T-cell (primary cell): ENCODE data around the gene CDC45. TPM values are rescaled to one million over a fixed set of nuclear protein-coding genes. Genes with fewer than 3 reads are reported as not detected.

Source experiments
- ATAC-seq, 4 experiments: fragments of 200-7000 bp in 3 of 4; fragments of 150-1000 bp in 1 of 4; cut with Tn5 transposase; replicated peaks in 1 of 4; 1 replicate in 3 of 4; 2 replicates in 1 of 4; pipeline ENCODE4 v1.10.0; 2021; ENCODE audit warnings: moderate library complexity in 3 of 4, mild to moderate bottlenecking in 2 of 4, moderate number of reproducible peaks in 1 of 4
- CTCF ChIA-PET, 2 donors: fragments of 300-600 bp; sonication (Branson Sonifier 250); formaldehyde crosslinking; loops; one replicate each; lab custom pipeline; 2022; ENCODE audit warnings: antibody characterized with exemption in 2 of 2; lab: Charles Lee
- POLR2A ChIA-PET, 2 donors: fragments of 300-600 bp; sonication (Branson Sonifier 250); formaldehyde crosslinking; loops; one replicate each; lab custom pipeline; 2022; ENCODE audit warnings: antibody characterized with exemption in 2 of 2; lab: Charles Lee
- DNase-seq, 35 experiments: peaks; one replicate each; pipeline versions ENCODE4 v3.0.0 to v3.0.0-alpha.2; 2013 to 2023
- H3K27ac ChIP-seq: one replicate; pipeline ENCODE4 v1.5.1; 2013; ENCODE audit warnings: low read length
- H3K27me3 ChIP-seq, 2 experiments: replicated peaks in 1 of 2; 1 replicate in 1 of 2; 2 replicates in 1 of 2; pipeline versions ENCODE4 v1.6.1 to v1.7.0; 2013; ENCODE audit warnings: low read length in 1 of 2, mixed read lengths in 1 of 2; ENCODE audit not compliant: control insufficient read depth in 2 of 2, insufficient read depth in 2 of 2; ENCODE audit errors: extremely low read depth in 1 of 2
- H3K36me3 ChIP-seq, 2 donors: 1 replicate in 1 of 2; 2 replicates in 1 of 2; pipeline versions ENCODE4 v1.6.1 to v1.7.0; 2013; ENCODE audit warnings: low read length in 1 of 2; ENCODE audit not compliant: control insufficient read depth in 2 of 2, insufficient read depth in 1 of 2; ENCODE audit errors: extremely low read depth in 1 of 2
- H3K4me1 ChIP-seq, 2 experiments: 1 replicate in 1 of 2; 2 replicates in 1 of 2; pipeline versions ENCODE4 v1.6.1 to v1.7.0; 2013; ENCODE audit warnings: low read length in 2 of 2, mixed read lengths in 1 of 2; ENCODE audit not compliant: insufficient read depth in 2 of 2, control insufficient read depth in 1 of 2; ENCODE audit errors: extremely low read depth in 1 of 2
- H3K4me3 ChIP-seq, 2 donors: 1 replicate in 1 of 2; 2 replicates in 1 of 2; pipeline versions ENCODE4 v1.5.1 to v1.7.0; 2013; ENCODE audit warnings: mild to moderate bottlenecking in 2 of 2, low read length in 1 of 2, moderate library complexity in 1 of 2; ENCODE audit not compliant: control insufficient read depth in 1 of 2; ENCODE audit errors: extremely low read depth in 1 of 2
- H3K9me3 ChIP-seq: 2 replicates; pipeline ENCODE4 v1.7.0; 2013
- H3K27ac Mint-ChIP-seq, 2 donors: one replicate each; pipeline ENCODE4 v1.8.0; 2020 to 2021; ENCODE audit warnings: mild to moderate bottlenecking in 2 of 2, mixed read lengths in 2 of 2
- H3K27me3 Mint-ChIP-seq, 2 donors: one replicate each; pipeline ENCODE4 v1.8.0; 2021 to 2022; ENCODE audit warnings: mixed read lengths in 2 of 2
- H3K36me3 Mint-ChIP-seq: one replicate; pipeline ENCODE4 v1.8.0; 2021; ENCODE audit warnings: mixed read lengths
- H3K4me1 Mint-ChIP-seq, 3 donors: one replicate each; pipeline ENCODE4 v1.8.0; 2020 to 2022; ENCODE audit warnings: mixed read lengths in 3 of 3, mild to moderate bottlenecking in 1 of 3
- H3K4me3 Mint-ChIP-seq, 3 donors: one replicate each; pipeline ENCODE4 v1.8.0; 2020 to 2022; ENCODE audit warnings: mild to moderate bottlenecking in 3 of 3, mixed read lengths in 3 of 3, moderate library complexity in 3 of 3
- H3K9me3 Mint-ChIP-seq, 3 donors: one replicate each; pipeline ENCODE4 v1.8.0; 2020 to 2022; ENCODE audit warnings: mixed read lengths in 3 of 3
- WGBS: methylation state at CpG from one replicate; pipeline ENCODE4 v1.1.5; 2013; ENCODE audit warnings: missing lambda C conversion rate; ENCODE audit not compliant: insufficient coverage; 5-methylcytosine and 5-hydroxymethylcytosine counted together
- total RNA-seq, 35 experiments: library from RNA in 6 of 35; stranded (reverse) in 6 of 35; fragments of 120-200 nt in 1 of 35; gene quantifications; one replicate each; pipeline versions ENCODE4 v1.2.1 to v1.2.4 and lab custom pipeline; 2013 to 2026

The CDC45 gene
- total RNA-seq, 5 donors from 2014 or later (not counting 1 experiment from before 2014, with no cell fraction given) = 0.56 to 2.7 (median 2.2) TPM

DNA sequence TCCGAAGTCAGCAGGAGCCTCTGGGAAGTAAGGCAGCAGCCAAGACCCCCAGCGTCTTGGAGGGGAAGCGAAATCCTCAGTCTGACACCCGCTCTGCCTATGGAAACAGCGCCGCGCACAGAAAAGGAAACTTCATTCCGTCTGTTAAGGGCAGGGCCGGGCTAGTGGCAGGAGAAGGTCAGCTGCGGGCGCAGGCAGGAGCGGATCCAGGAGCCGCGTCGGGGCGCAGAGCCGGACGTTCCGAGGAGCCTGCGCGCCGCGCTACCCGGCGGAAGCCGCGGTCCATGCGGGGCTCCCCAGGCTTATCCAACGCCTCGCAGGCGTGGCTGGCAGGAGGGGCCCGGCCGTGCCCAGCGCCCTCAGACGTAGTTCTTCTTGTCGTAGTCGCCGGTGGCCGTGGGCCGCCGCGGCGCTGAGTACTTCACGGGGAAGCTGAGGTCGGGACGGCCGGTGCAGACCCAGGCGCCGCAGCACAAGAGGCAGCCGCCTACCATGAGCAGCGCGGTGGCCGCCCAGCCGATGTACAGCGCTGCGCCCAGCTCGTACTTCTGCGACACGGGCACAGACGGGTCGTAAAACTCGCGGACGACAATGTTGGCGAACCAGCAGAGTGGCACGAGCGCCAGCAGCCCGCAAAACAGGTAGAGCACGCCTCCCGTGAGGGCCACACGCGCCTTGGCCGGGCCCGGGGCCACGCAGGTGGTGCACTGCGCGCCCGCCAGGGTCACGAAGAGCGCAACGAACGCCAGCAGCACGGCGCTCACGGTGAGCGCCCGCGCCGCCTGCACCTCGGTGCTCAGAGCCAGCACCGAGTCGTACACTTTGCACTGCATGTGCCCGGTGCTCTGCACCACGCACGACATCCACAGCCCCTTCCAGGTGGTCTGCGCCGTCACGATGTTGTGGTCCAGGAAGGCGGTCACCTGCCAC, 43.8 kb downstream of the CDC45 start:
- Histone ChIP-seq H3K36me3 (no peaks in the 10 kb centered on the region), H3K4me1 (peaks cover 0 to 21% of the 10 kb centered on the region in 2 experiments), H3K27me3 (peaks cover 2 to 68% of the 10 kb centered on the region in 2 experiments), H3K9me3 (no peaks in the 10 kb centered on the region), H3K4me3 (peak overlapping the region; percentile 7 to 72), H3K27ac (no peak overlapping the region)
- ATAC-seq (peak; percentile 47 to 84 (median 62)), DNase-seq (peak in 10 of 35 experiments; percentile 6 to 29 (median 18))
- Mint-ChIP-seq H3K27me3 (peaks cover 15 to 37% of the 10 kb centered on the region in 2 donors), H3K4me3 (peak overlapping the region; percentile 57 to 75 (median 61)), H3K27ac (no peak overlapping the region), H3K36me3 (no peaks in the 10 kb centered on the region), H3K4me1 (peaks cover 5 to 17% (median 8%) of the 10 kb centered on the region in 3 donors), H3K9me3 (no peaks in the 10 kb centered on the region)
- CTCF ChIA-PET = no interaction called here
- POLR2A ChIA-PET = no interaction called here
- 3% methylated on average over 95 of the region's 99 CpGs for WGBS

DNA sequence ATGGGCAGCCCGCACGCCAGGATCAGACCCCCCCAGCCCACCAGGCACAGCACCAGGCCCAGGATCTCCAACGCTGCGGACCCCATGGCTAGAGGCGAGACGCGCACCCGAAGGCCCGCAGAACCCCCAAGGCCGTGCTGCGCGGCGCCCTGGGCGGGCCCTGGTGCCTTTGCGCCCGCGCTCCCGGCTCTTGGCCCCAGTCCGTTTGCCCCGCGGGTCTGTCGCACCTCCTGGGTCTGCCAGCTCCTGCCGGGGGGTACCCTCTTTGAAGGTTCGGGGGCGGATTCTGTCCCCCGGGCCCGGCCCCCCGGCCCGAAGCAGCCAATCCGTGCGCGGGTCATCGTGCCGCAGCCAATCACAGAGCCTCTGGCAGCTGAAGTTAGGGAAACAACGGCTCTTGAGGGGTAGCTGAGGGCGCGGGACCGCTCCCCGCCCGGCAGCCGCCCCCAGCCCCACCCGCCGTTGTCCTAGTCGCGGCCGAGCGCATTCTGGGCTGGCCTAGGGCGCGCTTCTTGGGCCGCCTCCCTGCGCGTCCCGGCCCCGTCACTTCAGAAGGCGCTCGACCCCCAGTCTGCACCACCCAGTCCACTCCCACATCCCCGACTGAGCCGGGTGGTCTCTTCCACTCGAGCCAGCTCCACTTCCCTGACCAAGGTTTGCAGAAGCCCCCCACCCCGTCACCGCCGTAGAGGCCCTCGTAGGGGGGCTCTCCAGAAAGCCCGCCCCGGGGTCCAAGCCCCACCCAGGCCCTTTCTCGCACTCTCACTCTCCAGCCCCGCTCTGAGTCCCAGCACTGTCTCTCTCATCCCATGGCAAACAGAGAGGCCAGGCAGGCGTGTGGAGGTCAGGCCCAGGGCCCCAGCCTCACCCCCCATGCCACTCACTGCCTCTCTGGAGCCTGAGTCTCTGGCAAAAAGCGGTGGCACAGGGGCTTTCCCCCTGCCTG, 44.7 kb downstream of the CDC45 start, which contains the start of gene CLDN5:
Gene CLDN5, minus strand, starts transcription at position 241 of the 946 bp plus-strand sequence. Its CDS starts 155 bp downstream, at position 86.
- WGBS = 7% methylated on average over 59 of the region's 69 CpGs
- Mint-ChIP-seq H3K27me3 (peaks cover 15 to 40% of the 10 kb centered on the region in 2 donors), H3K36me3 (no peaks in the 10 kb centered on the region), H3K27ac (no peak within 1 kb of the TSS), H3K4me3 (peak within 1 kb of the TSS; percentile 57 to 75 (median 61)), H3K4me1 (peaks cover 5 to 17% (median 8%) of the 10 kb centered on the region in 3 donors), H3K9me3 (no peaks in the 10 kb centered on the region)
- POLR2A ChIA-PET = no interaction called here
- H3K27ac ChIP-seq = no peak within 1 kb of the TSS
- peaks cover 0 to 21% of the 10 kb centered on the region in 2 experiments for H3K4me1 ChIP-seq
- peaks cover 2 to 72% of the 10 kb centered on the region in 2 experiments for H3K27me3 ChIP-seq
- peak within 1 kb of the TSS; percentile 7 to 72 for H3K4me3 ChIP-seq
- CTCF ChIA-PET = no interaction called here
- DNase-seq = no peak
- no peaks in the 10 kb centered on the region for H3K9me3 ChIP-seq
- peak; percentile 31 to 51 (median 39) for ATAC-seq
- H3K36me3 ChIP-seq = no peaks in the 10 kb centered on the region

DNA sequence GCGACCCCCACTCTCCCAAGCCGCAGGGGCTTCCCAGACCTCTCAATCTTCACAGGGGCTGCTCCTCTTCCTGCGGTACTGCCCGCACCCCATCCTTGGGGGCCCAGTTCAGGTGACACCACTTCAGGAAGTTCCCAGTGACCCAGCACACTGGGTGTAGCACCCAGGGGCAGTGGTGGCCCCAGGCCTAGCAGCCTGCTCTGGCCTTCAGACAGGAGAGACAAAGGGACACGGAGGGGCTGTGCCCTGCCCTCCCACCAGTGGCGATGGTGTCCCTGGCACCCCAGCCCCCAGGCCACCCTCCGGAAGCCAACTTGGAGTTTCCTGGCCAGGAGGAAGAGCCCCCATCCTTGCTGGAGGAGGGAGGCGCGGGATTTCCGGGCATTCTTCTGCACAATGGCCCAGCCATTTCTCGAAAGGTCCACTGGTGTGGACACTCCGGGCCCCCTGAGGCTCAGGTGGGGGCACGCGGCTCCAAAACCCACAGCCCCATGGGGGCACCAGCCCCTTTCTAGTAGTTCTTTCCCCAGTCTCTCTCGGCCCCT, 45.5 kb downstream of the CDC45 start:
- H3K27me3 Mint-ChIP-seq = peaks cover 15 to 40% of the 10 kb centered on the region in 2 donors
- POLR2A ChIA-PET = no interaction called here
- peak in 1 of 35 experiments; percentile 1 for DNase-seq

DNA sequence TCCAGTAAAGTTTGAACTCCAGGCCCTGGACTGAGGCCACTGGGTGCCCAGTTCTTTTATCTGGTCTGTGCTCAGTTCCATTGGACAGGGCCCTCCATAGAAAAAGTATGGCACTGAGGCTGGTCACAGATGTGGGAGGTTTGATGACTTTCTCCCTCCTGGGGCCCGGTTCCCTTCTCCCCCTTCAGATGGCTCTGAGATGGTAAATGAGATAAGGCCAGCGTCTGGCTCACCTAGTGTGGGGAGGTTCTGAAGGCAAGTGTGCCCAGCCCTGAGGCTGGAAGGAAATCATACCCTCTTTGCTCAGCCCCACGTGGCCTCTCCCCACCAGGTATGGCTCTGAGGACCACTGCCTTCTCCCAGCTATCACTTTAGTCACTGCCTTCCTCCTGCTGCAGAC, 45.9 kb downstream of the CDC45 start:
- Mint-ChIP-seq H3K36me3 (no peaks in the 10 kb centered on the region), H3K9me3 (no peaks in the 10 kb centered on the region), H3K27ac (no peak overlapping the region), H3K4me1 (peaks cover 5 to 17% (median 8%) of the 10 kb centered on the region in 3 donors), H3K4me3 (peak overlapping the region in 1 of 3 donors; percentile 75), H3K27me3 (peaks cover 15 to 40% of the 10 kb centered on the region in 2 donors)
- no peaks in the 10 kb centered on the region for H3K9me3 ChIP-seq
- ChIA-PET POLR2A (no interaction called here), CTCF (no interaction called here)
- 55% methylated on average over 1 of the region's 3 CpGs for WGBS
- H3K4me1 ChIP-seq = peaks cover 0 to 21% of the 10 kb centered on the region in 2 experiments
- peaks cover 2 to 73% of the 10 kb centered on the region in 2 experiments for H3K27me3 ChIP-seq
- DNase-seq = no peak
- ATAC-seq = no peak
- H3K27ac ChIP-seq = no peak overlapping the region
- no peak overlapping the region for H3K4me3 ChIP-seq
- no peaks in the 10 kb centered on the region for H3K36me3 ChIP-seq

More for the DNA sequence above, 45.5 kb downstream of the CDC45 start:
- no peaks in the 10 kb centered on the region for H3K9me3 ChIP-seq
- CTCF ChIA-PET = no interaction called here
- H3K36me3 Mint-ChIP-seq = no peaks in the 10 kb centered on the region
- H3K27me3 ChIP-seq = peaks cover 2 to 72% of the 10 kb centered on the region in 2 experiments
- H3K36me3 ChIP-seq = no peaks in the 10 kb centered on the region
- peak overlapping the region in 2 of 3 donors; percentile 31 to 75 for H3K4me3 Mint-ChIP-seq
- no peak overlapping the region for H3K27ac Mint-ChIP-seq
- WGBS = 83% methylated on average over 11 of the region's 15 CpGs
- ATAC-seq = no peak
- no peak overlapping the region for H3K27ac ChIP-seq
- peaks cover 0 to 21% of the 10 kb centered on the region in 2 experiments for H3K4me1 ChIP-seq
- no peaks in the 10 kb centered on the region for H3K9me3 Mint-ChIP-seq
- H3K4me1 Mint-ChIP-seq = peaks cover 5 to 17% (median 8%) of the 10 kb centered on the region in 3 donors
- H3K4me3 ChIP-seq = no peak overlapping the region

DNA sequence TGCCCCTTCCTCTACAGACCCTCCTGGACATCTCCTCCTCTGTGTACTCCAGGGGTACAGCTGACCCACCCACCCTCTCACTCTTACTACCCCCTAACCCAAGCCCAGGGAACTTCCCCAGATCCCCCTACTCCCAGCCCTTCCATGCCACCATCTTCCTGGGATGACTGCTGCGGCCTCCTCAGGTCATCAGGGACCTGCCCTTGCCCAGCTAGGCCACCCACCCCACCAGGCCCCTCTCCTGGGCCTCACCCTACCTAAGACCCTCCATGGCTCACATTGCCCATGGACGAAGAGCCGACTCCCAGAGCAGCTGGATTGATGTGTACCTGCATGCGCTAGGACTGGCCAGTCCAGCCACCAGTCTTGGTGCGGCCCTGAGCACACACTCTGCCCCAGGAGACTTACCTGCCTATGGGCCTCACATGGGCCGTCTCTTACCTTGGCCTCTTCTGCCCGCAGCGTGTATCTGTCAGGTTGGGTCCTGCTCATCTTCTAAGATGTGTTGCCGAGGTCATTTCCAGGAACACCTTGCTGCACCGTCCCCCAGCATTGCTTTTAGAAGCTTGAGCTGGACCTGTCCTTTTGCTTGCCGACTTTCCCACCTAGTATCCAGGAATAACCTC, 46.5 kb downstream of the CDC45 start:
- Mint-ChIP-seq H3K27me3 (peaks cover 15 to 40% of the 10 kb centered on the region in 2 donors), H3K9me3 (no peaks in the 10 kb centered on the region), H3K36me3 (no peaks in the 10 kb centered on the region), H3K27ac (no peak overlapping the region), H3K4me3 (peak overlapping the region in 1 of 3 donors; percentile 75), H3K4me1 (peaks cover 5 to 17% (median 8%) of the 10 kb centered on the region in 3 donors)
- Histone ChIP-seq H3K27ac (no peak overlapping the region), H3K36me3 (no peaks in the 10 kb centered on the region), H3K9me3 (no peaks in the 10 kb centered on the region), H3K4me1 (peaks cover 0 to 21% of the 10 kb centered on the region in 2 experiments), H3K4me3 (no peak overlapping the region), H3K27me3 (peaks cover 2 to 74% of the 10 kb centered on the region in 2 experiments)
- ATAC-seq (no peak), DNase-seq (peak in 1 of 35 experiments; percentile 22)
- POLR2A ChIA-PET = no interaction called here
- CTCF ChIA-PET = no interaction called here
- WGBS = 92% methylated on average over 11 of the region's 11 CpGs
